Measurements from ENCODE around the gene TNN. TPM values are rescaled to one million over a fixed set of nuclear protein-coding genes. Genes with fewer than 3 reads are reported as not detected.
"Not testable (repeated sequence)": the region's sequence is repeated elsewhere in the genome, so short reads cannot be mapped to it uniquely, and the experiment has no call there.

The TNN gene
- total RNA-seq, 1 donor from 2014 or later = 0.25 TPM

- DNase-seq (ENCODE audit: low spot score) = no peak
- Mint-ChIP-seq H3K9me3 (ENCODE audit: low read depth) (no peaks in the 10 kb centered on the region), H3K4me3 (ENCODE audit: unreplicated experiment) (no peak overlapping the region), H3K27ac (ENCODE audit: unreplicated experiment) (no peak overlapping the region), H3K36me3 (ENCODE audit: low read depth) (no peaks in the 10 kb centered on the region), H3K4me1 (ENCODE audit: low read depth) (no peaks in the 10 kb centered on the region), H3K27me3 (ENCODE audit: low read depth) (peaks cover 6% of the 10 kb centered on the region)
- no peak for TF ChIP-seq CTCF (IDR thresholded peaks at IDR 0.05)
These were observed 27.4 kb downstream of the TNN start for GRCh38 chr1:175095069-175095468.

GRCh38 chr1:175095978-175096607 lies 28.5 kb downstream of the TNN start:
- H3K27ac Mint-ChIP-seq (ENCODE audit: unreplicated experiment) = no peak overlapping the region
- no peaks in the 10 kb centered on the region for H3K4me1 Mint-ChIP-seq (ENCODE audit: low read depth)
- DNase-seq (ENCODE audit: low spot score) = no peak
- H3K27me3 Mint-ChIP-seq (ENCODE audit: low read depth) = peaks cover 6% of the 10 kb centered on the region
- no peaks in the 10 kb centered on the region for H3K9me3 Mint-ChIP-seq (ENCODE audit: low read depth)
- TF ChIP-seq CTCF (IDR thresholded peaks at IDR 0.05) = no peak
- H3K36me3 Mint-ChIP-seq (ENCODE audit: low read depth) = no peaks in the 10 kb centered on the region
- H3K4me3 Mint-ChIP-seq (ENCODE audit: unreplicated experiment) = no peak overlapping the region

GRCh38 chr1:175097361-175097760 lies 29.7 kb downstream of the TNN start:
- Mint-ChIP-seq H3K9me3 (ENCODE audit: low read depth) (no peaks in the 10 kb centered on the region), H3K27ac (ENCODE audit: unreplicated experiment) (no peak overlapping the region), H3K36me3 (ENCODE audit: low read depth) (no peaks in the 10 kb centered on the region), H3K27me3 (ENCODE audit: low read depth) (peaks cover 6% of the 10 kb centered on the region), H3K4me3 (ENCODE audit: unreplicated experiment) (no peak overlapping the region), H3K4me1 (ENCODE audit: low read depth) (no peaks in the 10 kb centered on the region)
- DNase-seq (ENCODE audit: low spot score) = no peak
- no peak for TF ChIP-seq CTCF (IDR thresholded peaks at IDR 0.05)

- H3K36me3 Mint-ChIP-seq (ENCODE audit: low read depth) = no peaks in the 10 kb centered on the region
- DNase-seq (ENCODE audit: low spot score) = no peak
- H3K27me3 Mint-ChIP-seq (ENCODE audit: low read depth) = no peaks in the 10 kb centered on the region
- H3K27ac Mint-ChIP-seq (ENCODE audit: unreplicated experiment) = no peak overlapping the region
- H3K4me1 Mint-ChIP-seq (ENCODE audit: low read depth) = no peaks in the 10 kb centered on the region
- no peak for TF ChIP-seq CTCF (IDR thresholded peaks at IDR 0.05)
- no peaks in the 10 kb centered on the region for H3K9me3 Mint-ChIP-seq (ENCODE audit: low read depth)
- H3K4me3 Mint-ChIP-seq (ENCODE audit: unreplicated experiment) = no peak overlapping the region
These were observed 32.3 kb downstream of the TNN start for GRCh38 chr1:175099916-175100315.

GRCh38 chr1:175102166-175102565 lies 34.5 kb downstream of the TNN start:
- H3K27me3 Mint-ChIP-seq (ENCODE audit: low read depth); H3K9me3 Mint-ChIP-seq (ENCODE audit: low read depth); DNase-seq (ENCODE audit: low spot score); H3K4me3 Mint-ChIP-seq (ENCODE audit: unreplicated experiment); H3K4me1 Mint-ChIP-seq (ENCODE audit: low read depth); H3K36me3 Mint-ChIP-seq (ENCODE audit: low read depth); H3K27ac Mint-ChIP-seq (ENCODE audit: unreplicated experiment): not testable (repeated sequence)

- H3K36me3 Mint-ChIP-seq (ENCODE audit: low read depth); H3K4me3 Mint-ChIP-seq (ENCODE audit: unreplicated experiment); H3K9me3 Mint-ChIP-seq (ENCODE audit: low read depth); DNase-seq (ENCODE audit: low spot score); H3K27ac Mint-ChIP-seq (ENCODE audit: unreplicated experiment); H3K4me1 Mint-ChIP-seq (ENCODE audit: low read depth); H3K27me3 Mint-ChIP-seq (ENCODE audit: low read depth): not testable (repeated sequence)
These were observed 38.9 kb downstream of the TNN start for GRCh38 chr1:175106536-175106935.

- H3K36me3 Mint-ChIP-seq (ENCODE audit: low read depth); H3K4me3 Mint-ChIP-seq (ENCODE audit: unreplicated experiment); H3K27ac Mint-ChIP-seq (ENCODE audit: unreplicated experiment); H3K4me1 Mint-ChIP-seq (ENCODE audit: low read depth); DNase-seq (ENCODE audit: low spot score); H3K27me3 Mint-ChIP-seq (ENCODE audit: low read depth): not testable (repeated sequence)
- peaks cover 12% of the 10 kb centered on the region for H3K9me3 Mint-ChIP-seq (ENCODE audit: low read depth)
These were observed 40.7 kb downstream of the TNN start for GRCh38 chr1:175108331-175108820.
